Right lung (tissue), 5 donors: ENCODE measurements around the gene TSNAXIP1. TPM values are rescaled to one million over a fixed set of nuclear protein-coding genes. Genes with fewer than 3 reads are reported as not detected.
A peak's percentile ranks its signal among the peaks of the same experiment; 100 is the strongest.
"Not testable (repeated sequence)": the region's sequence is repeated elsewhere in the genome, so short reads cannot be mapped to it uniquely, and the experiment has no call there.

Experiments used
- DNase-seq, 2 donors: peaks; one replicate each; pipeline ENCODE4 v3.0.0-alpha.2; 2013
- polyA plus RNA-seq, 5 donors: library from polyadenylated mRNA; unstranded; fragments of 120-200 nt; gene quantifications; one replicate each; pipeline versions ENCODE4 v1.2.1 to v1.2.3, GENCODE V29; 2013; ENCODE audit warnings: inconsistent platforms in 1 of 5, low replicate concordance in 1 of 5; ENCODE audit not compliant: insufficient read length in 5 of 5, insufficient read depth in 1 of 5

The TSNAXIP1 gene
- polyA plus RNA-seq, 5 donors = 4.8 to 7.4 (median 6.6) TPM

DNA sequence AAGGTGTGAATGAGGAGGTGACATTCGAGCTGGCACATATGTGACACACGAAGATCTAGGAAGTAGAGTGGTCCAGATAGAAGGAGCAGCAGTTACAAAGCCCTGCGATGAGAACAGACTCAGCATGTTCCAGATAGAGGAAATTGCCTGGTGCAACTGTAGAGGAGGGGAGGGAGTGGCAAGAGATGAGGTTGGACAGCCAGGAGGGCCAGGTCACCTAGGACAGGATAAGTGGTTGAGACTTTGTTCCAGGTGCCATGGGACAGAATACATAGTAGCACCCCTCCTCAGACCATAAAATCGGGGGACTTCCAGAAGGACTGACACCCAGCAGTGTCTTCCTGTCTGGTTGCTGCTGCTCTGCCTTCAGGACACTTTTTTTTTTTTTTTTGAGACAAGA, 51.8 kb downstream of the TSNAXIP1 start:
- no peak for DNase-seq

DNA sequence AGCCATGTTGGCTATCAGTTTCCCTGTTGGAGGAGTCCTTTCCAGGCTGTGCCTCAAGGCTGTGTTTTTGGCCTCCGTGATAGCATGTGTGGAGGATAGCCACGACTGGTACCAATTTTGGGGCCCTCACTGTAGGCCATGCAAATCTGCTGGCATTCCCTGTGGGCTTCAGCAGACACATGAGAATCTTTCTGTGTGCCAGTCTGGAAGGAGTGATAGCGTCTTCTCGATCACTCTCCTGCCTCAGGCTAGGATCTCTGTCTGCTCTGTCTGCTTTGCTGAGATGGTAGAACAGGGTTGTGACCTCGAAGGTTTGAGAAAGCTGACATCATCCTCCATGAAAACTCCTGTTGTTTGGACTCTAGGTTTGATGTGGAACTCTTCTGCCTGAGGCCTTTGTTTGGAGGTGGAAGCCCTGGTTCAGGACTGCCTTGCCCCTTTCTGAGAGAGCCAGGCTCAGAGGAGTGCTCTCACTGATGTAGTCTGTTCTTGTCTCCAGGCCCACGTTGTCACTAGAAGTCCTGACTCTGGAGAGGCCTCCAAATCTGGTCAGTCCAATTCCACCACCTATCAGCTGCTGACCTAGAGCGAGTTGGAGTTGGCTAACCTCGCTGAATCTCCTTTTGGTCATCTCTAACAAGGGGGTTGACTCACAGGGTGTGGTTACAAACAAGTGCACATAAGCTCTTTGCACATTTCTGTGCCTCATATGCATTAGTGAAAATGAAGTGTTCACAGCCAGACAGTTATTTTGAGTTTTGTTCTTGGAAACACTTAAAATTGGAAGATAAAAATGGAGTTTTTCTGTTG, 54.1 kb downstream of the TSNAXIP1 start:
- DNase-seq = no peak

DNA sequence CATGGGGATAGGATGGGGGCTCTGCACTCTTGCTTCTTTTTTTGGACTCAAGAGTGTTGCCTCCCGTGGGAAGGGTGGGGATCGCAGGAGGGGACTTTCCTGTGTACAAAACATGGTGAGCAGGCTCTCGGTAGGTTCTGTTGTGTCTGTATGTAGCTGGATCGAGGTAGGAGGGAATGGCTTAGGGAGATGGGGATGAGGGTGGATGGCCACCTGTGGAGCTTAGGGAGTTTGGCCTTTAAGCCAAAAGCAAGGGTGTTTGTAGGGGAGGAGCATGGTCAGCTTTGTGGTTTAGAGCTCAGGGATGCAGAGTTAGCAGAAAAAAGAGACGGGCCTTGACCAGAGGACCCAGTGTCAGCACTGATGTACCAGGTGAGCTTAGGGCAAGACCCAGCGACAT, 55.2 kb downstream of the TSNAXIP1 start:
- no peak for DNase-seq

DNA sequence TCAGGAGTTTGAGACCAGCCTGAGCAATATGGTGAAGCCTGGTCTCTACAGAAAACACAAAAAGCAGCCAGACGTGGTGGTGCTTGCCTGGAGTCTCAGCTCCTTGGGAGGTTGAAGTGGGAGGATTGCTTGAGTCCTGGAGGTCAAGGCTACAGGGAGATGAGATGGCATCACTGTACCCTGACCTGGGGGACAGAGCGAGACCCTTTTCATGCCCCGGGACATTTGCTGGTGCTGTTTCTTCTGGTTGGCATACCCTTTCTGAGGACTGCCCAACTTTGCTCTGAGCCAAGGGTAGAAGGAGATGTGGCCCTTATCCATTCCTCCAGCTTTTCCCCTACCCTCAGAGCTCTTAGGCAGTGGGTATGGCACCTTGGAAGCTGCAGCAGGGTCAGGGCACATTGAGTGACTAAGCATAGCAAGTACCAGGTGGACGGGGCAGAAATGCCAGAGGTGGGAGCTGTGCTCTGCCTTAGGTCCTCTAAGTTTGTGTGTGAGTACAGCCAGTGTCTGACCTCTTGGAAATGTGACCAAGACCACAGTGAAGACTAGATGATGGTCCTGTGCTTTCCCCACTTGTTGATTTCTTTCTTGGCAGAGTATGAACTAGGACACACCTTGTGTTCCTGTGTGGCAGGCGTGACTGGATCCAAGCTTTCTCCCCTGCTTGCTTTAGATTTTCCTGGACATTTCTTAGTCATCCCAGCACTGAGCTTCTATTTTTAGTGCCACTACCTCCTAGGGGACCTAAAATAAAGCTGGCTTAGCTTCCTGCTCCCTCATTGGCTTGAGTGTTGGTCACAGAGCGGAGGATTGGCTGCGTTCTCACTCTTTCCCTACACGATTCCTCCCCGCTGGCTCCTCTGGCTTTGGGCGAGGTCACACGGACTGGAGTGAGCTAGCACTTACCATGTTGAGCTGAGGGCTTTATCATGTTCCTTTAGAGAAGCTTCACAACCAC, 56.2 kb downstream of the TSNAXIP1 start:
- no peak for DNase-seq

DNA sequence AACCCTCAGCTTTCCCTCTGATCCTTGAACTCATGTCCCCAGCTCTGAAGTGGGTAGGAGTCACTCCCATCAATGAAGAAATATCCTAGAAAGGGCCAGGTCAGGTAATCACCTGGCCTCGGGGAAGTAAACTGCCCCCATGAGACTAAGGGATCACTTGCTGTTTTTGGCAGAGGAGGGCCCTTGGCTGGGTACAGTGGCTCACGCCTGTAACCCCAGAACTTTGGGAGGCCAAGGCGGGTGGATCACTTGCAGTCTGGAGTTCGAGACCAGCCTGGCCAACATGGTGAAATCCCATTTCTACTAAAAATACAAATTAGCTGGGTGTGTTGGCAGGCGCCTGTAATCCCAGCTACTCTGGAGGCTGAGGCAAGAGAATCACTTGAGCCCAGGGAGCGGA, 57.4 kb downstream of the TSNAXIP1 start:
- DNase-seq = not testable (repeated sequence)

DNA sequence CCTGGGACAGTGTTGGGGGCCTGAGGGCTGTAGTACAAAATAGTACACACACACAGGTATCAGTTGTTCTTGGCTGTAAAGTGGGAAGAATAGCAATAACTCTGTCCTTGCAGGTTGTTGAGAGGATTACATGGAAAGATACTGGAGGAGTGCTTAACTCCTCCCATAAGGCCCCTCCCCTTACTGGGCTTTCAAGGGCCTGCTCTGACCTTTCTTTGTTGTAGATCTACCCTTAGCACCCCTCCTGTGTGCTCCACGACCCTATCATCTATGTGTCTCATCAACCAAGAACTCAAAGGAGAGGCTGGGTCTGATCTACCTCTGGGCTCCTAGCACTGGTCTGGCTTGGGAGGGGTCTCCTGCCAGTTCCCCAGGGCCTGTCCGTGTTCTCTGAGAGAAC, 57.9 kb downstream of the TSNAXIP1 start:
- no peak for DNase-seq

DNA sequence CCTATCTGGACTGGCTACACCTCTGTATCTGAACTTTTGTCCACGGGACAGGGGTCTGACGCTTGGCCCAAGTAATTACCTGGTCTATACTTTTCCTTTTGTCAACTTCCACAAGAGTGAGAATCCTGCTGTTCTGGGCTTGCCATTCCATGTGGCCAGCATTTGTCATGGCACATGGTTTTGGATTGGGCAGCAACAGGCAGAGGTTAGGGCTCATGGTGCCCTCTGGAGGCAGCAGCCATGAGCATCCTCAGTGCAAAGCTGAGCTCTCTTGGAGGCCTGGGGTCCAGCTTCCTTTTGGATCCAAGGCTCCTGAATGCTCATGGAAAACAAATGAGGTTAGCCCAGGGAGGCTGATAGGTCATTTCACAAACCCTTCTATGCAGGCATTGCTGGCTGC, 58.6 kb downstream of the TSNAXIP1 start:
- DNase-seq = no peak

DNA sequence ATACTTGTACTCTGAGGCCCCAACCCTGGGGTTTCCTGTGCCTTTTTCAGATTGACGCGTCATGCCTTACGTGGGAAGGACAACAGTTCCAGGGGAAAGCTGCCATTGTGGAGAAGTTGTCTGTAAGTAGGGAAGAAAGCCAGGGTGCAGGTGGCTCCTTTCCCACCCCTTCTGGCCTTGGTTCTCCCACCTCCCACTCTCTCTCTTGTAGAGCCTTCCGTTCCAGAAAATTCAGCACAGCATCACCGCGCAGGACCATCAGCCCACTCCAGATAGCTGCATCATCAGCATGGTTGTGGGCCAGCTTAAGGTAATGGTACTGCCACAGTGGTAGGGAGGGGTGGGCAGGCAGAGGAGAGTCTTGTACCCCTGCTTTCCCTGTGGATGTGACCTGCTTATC, 61.6 kb downstream of the TSNAXIP1 start:
- no peak for DNase-seq

DNA sequence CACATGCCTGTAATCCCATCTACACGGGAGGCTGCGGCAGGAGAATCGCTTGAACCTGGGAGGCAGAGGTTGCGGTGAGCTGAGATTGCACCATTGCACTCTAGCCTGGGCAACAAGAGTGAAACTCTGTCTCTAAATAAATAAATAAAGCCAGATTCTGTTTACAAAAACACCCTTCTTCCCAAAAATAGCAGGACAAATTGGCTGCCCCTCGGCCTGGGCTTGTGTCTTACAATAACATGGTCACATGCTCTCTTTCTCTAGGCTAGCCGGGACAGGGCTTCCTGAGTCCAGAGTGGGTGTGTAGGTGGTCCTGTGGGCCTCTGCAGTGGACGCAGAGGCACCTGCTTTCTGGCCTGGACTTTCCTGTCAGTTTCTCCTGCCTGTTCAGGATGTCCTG, 63.0 kb downstream of the TSNAXIP1 start:
- DNase-seq = no peak

DNA sequence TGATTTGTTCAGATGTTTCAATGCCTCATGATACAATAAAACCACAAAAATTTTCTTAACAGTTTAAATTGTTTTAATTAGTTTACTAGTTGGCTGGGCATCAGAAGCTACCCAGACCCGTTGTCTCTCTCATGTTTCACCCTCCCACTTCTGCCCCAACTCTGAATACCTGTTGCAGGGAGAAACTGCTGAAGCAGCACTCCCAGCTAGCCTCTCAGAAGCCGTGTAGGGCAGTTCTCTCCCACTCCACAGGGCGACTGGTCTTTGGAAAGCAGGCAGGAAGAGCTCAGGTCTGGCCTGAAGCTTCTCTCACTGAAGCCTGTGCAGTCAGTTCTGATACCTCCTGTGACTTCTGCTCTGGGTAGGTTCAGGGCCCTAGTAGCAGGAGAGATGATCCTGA, 64.6 kb downstream of the TSNAXIP1 start:
- DNase-seq = no peak

DNA sequence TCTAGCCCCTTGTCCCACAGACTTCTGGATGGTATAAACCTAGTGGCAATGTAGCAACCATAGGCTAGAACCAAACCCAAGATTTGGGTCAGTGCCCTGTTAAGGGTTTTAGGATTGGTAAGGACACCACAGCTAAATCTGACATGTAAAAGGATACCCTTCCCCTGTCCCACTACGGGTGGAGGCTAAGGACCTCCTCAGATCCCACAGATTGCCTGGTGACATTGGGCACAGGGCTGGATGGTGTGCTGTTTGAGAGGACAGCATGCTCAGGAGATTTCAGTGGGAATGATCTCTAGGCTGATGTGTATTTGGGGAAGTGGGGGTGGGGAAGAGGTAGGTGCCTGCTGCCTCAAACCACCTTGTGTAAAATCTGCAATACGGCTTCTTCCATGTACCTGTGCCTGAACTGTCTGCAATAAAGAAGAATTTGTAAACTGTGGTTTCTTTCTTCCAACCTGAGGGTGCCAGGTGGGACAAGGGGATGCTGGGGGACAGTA, 65.5 kb downstream of the TSNAXIP1 start:
- no peak for DNase-seq

DNA sequence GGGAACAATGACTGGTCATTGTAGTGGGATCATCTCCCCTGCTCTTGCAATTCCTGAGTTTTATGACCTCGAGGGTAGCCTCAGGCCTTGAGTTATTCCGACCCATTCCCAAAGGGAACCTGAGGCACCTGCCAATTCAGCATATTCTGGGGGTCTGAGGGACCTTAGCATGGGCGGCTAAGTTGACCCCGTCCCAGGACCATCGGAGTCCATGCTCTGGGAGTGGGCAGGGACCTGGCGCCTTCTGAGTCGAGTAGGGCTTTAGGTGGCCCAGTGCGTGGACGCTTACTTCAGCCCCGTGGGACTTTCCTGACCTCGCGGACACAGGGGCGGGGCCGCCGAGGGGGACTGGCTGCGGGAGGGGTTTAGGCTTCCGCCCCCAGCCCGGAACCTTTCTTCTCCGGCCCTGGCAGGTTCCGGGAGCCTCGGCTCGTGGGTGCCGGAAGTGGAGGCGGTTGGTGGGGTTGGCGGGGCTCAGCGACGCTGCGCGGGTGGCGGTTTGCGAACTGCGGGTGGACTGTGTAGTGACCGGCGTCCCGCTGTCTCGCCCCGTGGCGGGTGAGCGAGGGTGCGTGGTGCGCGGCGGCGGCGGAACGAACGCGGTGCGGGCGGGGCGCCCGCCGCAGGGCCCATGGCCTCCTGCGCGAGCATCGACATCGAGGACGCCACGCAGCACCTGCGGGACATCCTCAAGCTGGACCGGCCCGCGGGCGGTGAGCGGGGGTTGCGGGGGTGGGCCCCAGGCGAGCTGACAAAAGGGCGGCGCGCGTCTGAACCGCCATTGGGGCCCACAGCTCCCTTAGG, 66.1 kb downstream of the TSNAXIP1 start, which contains the start of gene EDC4:
Gene EDC4, plus strand, starts transcription at position 422 of the 804 bp plus-strand sequence. Its CDS starts 210 bp downstream, at position 632.
- DNase-seq = peak; percentile 57 to 69

DNA sequence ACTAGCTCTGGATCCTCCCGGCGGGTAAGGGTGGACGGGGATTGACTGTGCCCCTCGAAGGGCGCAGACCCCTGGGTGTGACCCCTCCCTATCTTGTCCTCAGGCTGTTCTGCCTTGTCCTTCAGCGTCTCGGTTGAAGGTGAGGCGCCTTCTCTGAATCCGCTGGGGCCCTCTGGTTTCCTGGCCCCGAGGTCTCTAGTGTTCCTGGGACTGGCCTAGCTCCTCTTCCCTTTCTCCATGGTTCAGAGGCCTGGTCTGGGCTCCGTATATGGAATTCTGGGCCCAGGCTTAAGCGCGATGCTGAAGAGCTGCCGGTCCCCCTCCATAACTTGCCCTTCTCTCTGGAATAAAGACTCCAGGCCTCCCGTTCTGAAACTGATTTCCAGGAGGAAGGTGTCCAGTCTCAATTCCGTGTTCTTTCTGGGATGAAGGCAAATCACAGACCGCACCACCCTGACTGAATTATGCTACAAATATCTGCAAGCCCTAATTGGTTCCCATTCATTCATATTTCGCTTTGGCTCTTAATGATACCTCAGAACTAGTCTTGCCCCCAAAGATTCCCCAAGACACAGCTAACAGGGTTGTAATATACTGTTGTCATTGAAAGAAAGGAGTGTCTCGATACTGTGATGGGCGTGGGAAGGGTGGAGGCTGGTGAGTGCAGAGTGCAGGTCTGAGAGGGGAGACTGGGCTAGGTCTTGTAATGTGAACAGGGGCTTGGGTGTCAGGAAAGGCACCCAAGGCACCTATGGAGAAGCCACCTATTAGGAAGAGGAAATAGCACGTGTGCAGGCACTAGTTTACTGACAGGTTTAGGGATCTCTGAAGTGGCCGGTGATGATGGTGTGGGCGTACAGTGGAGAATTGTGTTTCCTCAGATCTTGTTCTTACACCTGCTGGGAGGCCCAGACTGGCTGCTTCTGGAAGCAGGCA, 67.0 kb downstream of the TSNAXIP1 start:
- DNase-seq = no peak

DNA sequence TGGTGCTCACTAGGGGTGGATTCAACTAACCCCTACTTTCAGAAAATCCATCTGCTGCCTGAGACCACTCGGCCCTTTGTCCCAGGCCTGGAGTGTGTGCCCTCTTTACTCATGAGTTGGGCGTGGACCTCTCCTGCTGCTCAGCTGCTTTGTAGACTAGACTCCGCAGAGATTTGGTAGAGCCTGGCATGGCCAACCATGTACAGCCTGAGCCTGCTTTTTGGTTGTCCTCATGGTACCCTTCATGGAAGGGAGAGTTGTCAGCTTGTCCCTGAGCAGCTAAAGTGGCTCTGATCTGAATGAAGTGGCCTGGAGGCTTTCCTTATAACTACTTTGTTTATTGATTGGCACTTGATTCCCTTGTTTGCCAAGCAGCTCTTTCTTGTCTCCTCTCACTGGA, 67.7 kb downstream of the TSNAXIP1 start:
- no peak for DNase-seq

DNA sequence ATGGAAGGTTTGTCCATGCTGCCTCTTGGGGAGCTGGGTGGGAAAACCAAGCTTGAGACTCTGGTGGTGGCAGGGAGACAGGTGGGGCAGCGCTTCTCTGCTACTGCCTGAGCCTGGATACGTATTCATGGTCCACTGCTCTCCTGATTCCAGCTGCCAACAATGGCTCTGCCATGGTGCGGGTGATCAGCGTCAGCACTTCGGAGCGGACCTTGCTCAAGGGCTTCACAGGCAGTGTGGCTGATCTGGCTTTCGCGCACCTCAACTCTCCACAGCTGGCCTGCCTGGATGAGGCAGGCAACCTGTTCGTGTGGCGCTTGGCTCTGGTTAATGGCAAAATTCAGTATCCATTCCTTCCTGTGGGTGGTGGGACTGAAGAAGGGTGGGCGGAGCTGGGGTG, 70.4 kb downstream of the TSNAXIP1 start:
- DNase-seq = no peak

Other genes with a start within 250 kb of the TSNAXIP1 start
- 10 to 100 TPM; 65.8 to 73.4 (median 71.6) TPM for gene CTCF, start 244.4 kb upstream of the TSNAXIP1 start, polyA plus RNA-seq
- 1 to 10 TPM; 2.4 to 6.3 (median 4.6) TPM for gene CARMIL2, start 161.7 kb upstream of the TSNAXIP1 start, polyA plus RNA-seq
- 10 to 100 TPM; 19.0 to 30.4 (median 23.0) TPM for gene ACD, start 146.6 kb upstream of the TSNAXIP1 start, polyA plus RNA-seq
- gene PARD6A, start 145.9 kb upstream of the TSNAXIP1 start, polyA plus RNA-seq = 1 to 10 TPM; 1.2 to 2.7 (median 1.5) TPM
- 10 to 100 TPM; 18.4 to 34.7 (median 25.3) TPM for gene ENKD1, start 140.1 kb upstream of the TSNAXIP1 start, polyA plus RNA-seq
- 1 to 10 TPM; 2.0 to 3.4 (median 3.1) TPM for gene C16orf86, start 140.1 kb upstream of the TSNAXIP1 start, polyA plus RNA-seq
- 10 to 100 TPM; 28.1 to 40.8 (median 36.1) TPM for gene GFOD2, start 87.6 kb upstream of the TSNAXIP1 start, polyA plus RNA-seq
- gene RANBP10, start 329 bp upstream of the TSNAXIP1 start, polyA plus RNA-seq = 10 to 100 TPM; 27.8 to 48.2 (median 36.8) TPM
- gene THAP11, start 35.4 kb downstream of the TSNAXIP1 start, polyA plus RNA-seq = 10 to 100 TPM; 23.9 to 34.0 (median 28.5) TPM
- gene NUTF2, start 40.0 kb downstream of the TSNAXIP1 start, polyA plus RNA-seq = 100 to 1,000 TPM; 106 to 132 (median 111) TPM
- gene CENPT, start 40.8 kb downstream of the TSNAXIP1 start, polyA plus RNA-seq = 10 to 100 TPM; 46.6 to 63.5 (median 55.7) TPM
- gene EDC4, start 66.2 kb downstream of the TSNAXIP1 start, polyA plus RNA-seq = 10 to 100 TPM; 57.8 to 86.4 (median 78.3) TPM
- 1 to 10 TPM in 4 of 5 donors, under 1 TPM in 1; 0.60 to 3.5 (median 2.2) TPM for gene NRN1L, start 78.0 kb downstream of the TSNAXIP1 start, polyA plus RNA-seq
- gene PSKH1, start 86.4 kb downstream of the TSNAXIP1 start, polyA plus RNA-seq = 10 to 100 TPM; 21.5 to 33.5 (median 25.7) TPM
- 1 to 10 TPM; 2.9 to 7.5 (median 3.8) TPM for gene CTRL, start 125.0 kb downstream of the TSNAXIP1 start, polyA plus RNA-seq
- gene PSMB10, start 130.0 kb downstream of the TSNAXIP1 start, polyA plus RNA-seq = 10 to 100 TPM; 20.6 to 39.0 (median 27.0) TPM
- gene LCAT, start 137.2 kb downstream of the TSNAXIP1 start, polyA plus RNA-seq = 10 to 100 TPM; 19.7 to 31.4 (median 27.9) TPM
- gene SLC12A4, start 161.7 kb downstream of the TSNAXIP1 start, polyA plus RNA-seq = 10 to 100 TPM; 36.1 to 53.9 (median 47.5) TPM
- gene DPEP3, start 173.6 kb downstream of the TSNAXIP1 start, polyA plus RNA-seq = under 1 TPM in 1 of 5 donors, not detected in 4; 0.05 TPM
- gene DPEP2, start 192.6 kb downstream of the TSNAXIP1 start, polyA plus RNA-seq = 1 to 10 TPM; 1.9 to 3.0 (median 2.3) TPM
- gene DPEP2NB, start 209.0 kb downstream of the TSNAXIP1 start, polyA plus RNA-seq = not detected
- 1 to 10 TPM; 5.1 to 7.6 (median 6.8) TPM for gene DDX28, start 216.3 kb downstream of the TSNAXIP1 start, polyA plus RNA-seq
- gene DUS2, start 216.4 kb downstream of the TSNAXIP1 start, polyA plus RNA-seq = 10 to 100 TPM; 13.8 to 17.9 (median 14.4) TPM